NCI-H1092 treated with DMSO at 0.1 percent for 48 hours (cell line): Measurements from ENCODE around the gene GABRP.

Source experiments
- DNase-seq: peaks from one replicate; lab custom pipeline; 2025; lab: John Stamatoyannopoulos, UW

Gene GABRP

GRCh38 chr5:170861917-170862766 is 78.6 kb downstream of the GABRP start, which contains the start of gene RANBP17:
TSS of gene RANBP17 (plus strand) at chr5:170862018.
- DNase-seq: peak; percentile 39

GRCh38 chr5:170863646-170864045 is 80.1 kb downstream of the GABRP start:
- no peak for DNase-seq
